CD14-positive monocyte (primary cell): ENCODE measurements around the gene FOXP1. TPM values are rescaled to one million over a fixed set of nuclear protein-coding genes. Genes with fewer than 3 reads are reported as not detected.

ENCODE experiments used
- DNase-seq, 3 donors: peaks; one replicate each; pipeline ENCODE4 v3.0.0-alpha.2; 2011 to 2022
- H2AFZ ChIP-seq: 2 replicates; pipeline ENCODE4 v1.6.0; 2012; ENCODE audit warnings: mild to moderate bottlenecking, low read depth, low read length, inconsistent platforms; ENCODE audit not compliant: insufficient read depth, poor library complexity, severe bottlenecking
- H3K27ac ChIP-seq, 2 donors: 1 replicate in 1 of 2; 2 replicates in 1 of 2; pipeline ENCODE4 v1.5.1; 2012 to 2013; ENCODE audit warnings: low read length in 2 of 2, control low read depth in 1 of 2, inconsistent platforms in 1 of 2, low read depth in 1 of 2, mild to moderate bottlenecking in 1 of 2
- H3K27me3 ChIP-seq, 2 donors: one replicate each; pipeline versions ENCODE4 v1.6.0 to v1.6.1; 2011 to 2013; ENCODE audit warnings: low read length in 2 of 2; ENCODE audit not compliant: control insufficient read depth in 2 of 2, insufficient read depth in 2 of 2
- H3K36me3 ChIP-seq, 2 donors: replicated peaks in 1 of 2; 1 replicate in 1 of 2; 2 replicates in 1 of 2; pipeline versions ENCODE4 v1.5.1 to v1.6.1; 2012 to 2013; ENCODE audit warnings: low read length in 2 of 2, control low read depth in 1 of 2, inconsistent platforms in 1 of 2, mild to moderate bottlenecking in 1 of 2; ENCODE audit not compliant: insufficient read depth in 2 of 2, control insufficient read depth in 1 of 2
- H3K4me1 ChIP-seq, 2 donors: 1 replicate in 1 of 2; 2 replicates in 1 of 2; pipeline versions ENCODE4 v1.5.1 to v1.6.1; 2012 to 2013; ENCODE audit warnings: low read length in 2 of 2, control low read depth in 1 of 2, inconsistent platforms in 1 of 2, mild to moderate bottlenecking in 1 of 2, moderate library complexity in 1 of 2; ENCODE audit not compliant: insufficient read depth in 2 of 2, control insufficient read depth in 1 of 2
- H3K4me2 ChIP-seq: replicated peaks from 2 replicates; pipeline ENCODE3; 2012; ENCODE audit warnings: low read length, moderate library complexity, mild to moderate bottlenecking; ENCODE audit not compliant: poor library complexity, severe bottlenecking; ENCODE audit errors: extremely low read depth
- H3K4me3 ChIP-seq, 3 experiments: fragments of 200-600 bp in 1 of 3; sonication (generic) in 1 of 3; replicated peaks in 1 of 3; 1 replicate in 2 of 3; 2 replicates in 1 of 3; pipeline ENCODE4 v1.5.1; 2011 to 2013; ENCODE audit warnings: low read length in 3 of 3, mild to moderate bottlenecking in 3 of 3, control low read depth in 2 of 3, low read depth in 2 of 3, inconsistent platforms in 1 of 3, moderate library complexity in 1 of 3
- H3K79me2 ChIP-seq: 2 replicates; pipeline ENCODE4 v1.6.0; 2012; ENCODE audit warnings: mild to moderate bottlenecking, control low read depth, inconsistent platforms, low read length, moderate library complexity; ENCODE audit not compliant: insufficient read depth
- H3K9ac ChIP-seq: 2 replicates; pipeline ENCODE4 v1.6.0; 2017; ENCODE audit warnings: low read length, mild to moderate bottlenecking; ENCODE audit not compliant: insufficient read depth, poor library complexity, severe bottlenecking
- H3K9me3 ChIP-seq, 2 donors: replicated peaks in 1 of 2; 1 replicate in 1 of 2; 2 replicates in 1 of 2; pipeline versions ENCODE4 v1.5.1 to v1.6.1; 2012 to 2013; ENCODE audit warnings: low read length in 2 of 2, control low read depth in 1 of 2; ENCODE audit not compliant: control insufficient read depth in 1 of 2, insufficient read depth in 1 of 2
- H4K20me1 ChIP-seq: 2 replicates; pipeline ENCODE4 v1.6.0; 2012; ENCODE audit warnings: mild to moderate bottlenecking, low read length, control low read depth, moderate library complexity; ENCODE audit not compliant: insufficient read depth
- H3K27ac Mint-ChIP-seq, 7 donors: one replicate each; pipeline ENCODE4 v1.8.0; 2020; ENCODE audit warnings: mild to moderate bottlenecking in 7 of 7, mixed read lengths in 7 of 7, moderate library complexity in 6 of 7, inconsistent platforms in 2 of 7
- H3K27me3 Mint-ChIP-seq, 3 donors: one replicate each; pipeline ENCODE4 v1.8.0; 2021 to 2022; ENCODE audit warnings: low read depth in 3 of 3, mild to moderate bottlenecking in 3 of 3, mixed read lengths in 3 of 3, moderate library complexity in 3 of 3, inconsistent platforms in 1 of 3
- H3K36me3 Mint-ChIP-seq, 2 donors: one replicate each; pipeline ENCODE4 v1.8.0; 2020; ENCODE audit warnings: mixed read lengths in 2 of 2, inconsistent platforms in 1 of 2, mild to moderate bottlenecking in 1 of 2
- H3K4me1 Mint-ChIP-seq: one replicate; pipeline ENCODE4 v1.8.0; 2020; ENCODE audit warnings: mild to moderate bottlenecking, mixed read lengths
- H3K4me3 Mint-ChIP-seq, 2 donors: one replicate each; pipeline ENCODE4 v1.8.0; 2020; ENCODE audit warnings: mild to moderate bottlenecking in 2 of 2, mixed read lengths in 2 of 2, moderate library complexity in 1 of 2
- H3K9me3 Mint-ChIP-seq, 7 donors: one replicate each; pipeline ENCODE4 v1.8.0; 2020 to 2022; ENCODE audit warnings: mixed read lengths in 7 of 7, mild to moderate bottlenecking in 6 of 7, moderate library complexity in 6 of 7, inconsistent platforms in 2 of 7
- CTCF ChIP-seq: fragments of 200-600 bp; IDR thresholded peaks from one replicate; pipeline ENCODE4 v1.8.0; 2022; ENCODE audit warnings: antibody characterized with exemption, mild to moderate bottlenecking
- WGBS: methylation state at CpG from one replicate; pipeline ENCODE4 v1.1.5; 2013; ENCODE audit warnings: missing lambda C conversion rate; ENCODE audit not compliant: insufficient coverage; 5-methylcytosine and 5-hydroxymethylcytosine counted together
- intact Hi-C, 2 donors: fragments of 100-400 bp; cut with micrococcal nuclease; formaldehyde crosslinking; loops; one replicate each; pipeline versions ENCODE4 v1.15.0 to v1.15.1; 2023
- polyA plus RNA-seq, 3 donors: library from polyadenylated mRNA; depleted of rRNA in 1 of 3; unstranded in 2 of 3; stranded (reverse) in 1 of 3; fragments of 300-500 nt in 2 of 3; fragments of >200 nt in 1 of 3; fragmentation: Illumina TruSeq in 2 of 3; gene quantifications; 1 replicate in 2 of 3; 2 replicates in 1 of 3; pipeline ENCODE4 v1.2.3, GENCODE V29; 2012 to 2021

FOXP1 gene
- polyA plus RNA-seq, 3 donors, result 25.7 to 42.6 (median 27.8) TPM

GRCh38 chr3:71191031-71191482, 392.5 kb downstream of the FOXP1 start:
- Histone ChIP-seq H3K79me2 (no peaks in the 10 kb centered on the region), H2AFZ (no peak overlapping the region), H4K20me1 (peaks cover 6% of the 10 kb centered on the region), H3K27me3 (no peaks in the 10 kb centered on the region), H3K4me1 (no peaks in the 10 kb centered on the region), H3K9ac (no peak overlapping the region), H3K27ac (no peak overlapping the region), H3K9me3 (no peaks in the 10 kb centered on the region), H3K4me3 (no peak overlapping the region), H3K36me3 (peaks cover 8 to 29% of the 10 kb centered on the region in 2 donors), H3K4me2 (no peak overlapping the region)
- H3K4me3 Mint-ChIP-seq, result no peak overlapping the region
- TF ChIP-seq CTCF, result no peak
- H3K27ac Mint-ChIP-seq, result no peak overlapping the region
- peaks cover 23 to 34% of the 10 kb centered on the region in 2 donors for H3K36me3 Mint-ChIP-seq
- no peaks in the 10 kb centered on the region for H3K27me3 Mint-ChIP-seq
- intact Hi-C loops, result no loop called here
- no peak for DNase-seq
- WGBS, result 87% methylated on average over 3 of the region's 4 CpGs
- peaks cover 8% of the 10 kb centered on the region for H3K4me1 Mint-ChIP-seq
- H3K9me3 Mint-ChIP-seq, result no peaks in the 10 kb centered on the region

- intact Hi-C loops, result no loop called here
- Histone ChIP-seq H3K27ac (no peak overlapping the region), H4K20me1 (peaks cover 13% of the 10 kb centered on the region), H3K36me3 (peaks cover 2 to 20% of the 10 kb centered on the region in 2 donors), H3K9me3 (no peaks in the 10 kb centered on the region), H3K4me1 (no peaks in the 10 kb centered on the region), H3K4me3 (no peak overlapping the region), H2AFZ (no peak overlapping the region), H3K27me3 (no peaks in the 10 kb centered on the region), H3K4me2 (no peak overlapping the region), H3K79me2 (no peaks in the 10 kb centered on the region), H3K9ac (no peak overlapping the region)
- whole genome bisulfite sequencing, result no CpG with 5 or more reads among the region's 1 CpG
- Mint-ChIP-seq H3K4me1 (peaks cover 8% of the 10 kb centered on the region), H3K27me3 (peaks cover 0 to 2% (median 0%) of the 10 kb centered on the region in 3 donors), H3K27ac (peak overlapping the region in 3 of 7 donors; percentile 6 to 58 (median 16)), H3K9me3 (no peaks in the 10 kb centered on the region), H3K36me3 (peaks cover 23 to 26% of the 10 kb centered on the region in 2 donors), H3K4me3 (no peak overlapping the region)
- DNase-seq, result peak in 1 of 3 donors; percentile 38
- no peak for TF ChIP-seq CTCF
Measured at GRCh38 chr3:71189480-71189879, 394.0 kb downstream of the FOXP1 start.
